Epithelial cell of proximal tubule (primary cell): Measurements from ENCODE around the gene GADD45B. TPM values are rescaled to one million over a fixed set of nuclear protein-coding genes. Genes with fewer than 3 reads are reported as not detected.

Experiments used
- DNase-seq: peaks from one replicate; pipeline ENCODE4 v3.0.0-alpha.2; 2011; ENCODE audit warnings: low read depth
- H3K4me3 ChIP-seq: 2 replicates; pipeline ENCODE4 v1.5.1; 2011; ENCODE audit warnings: low read depth, mild to moderate bottlenecking, low read length
- CTCF ChIP-seq: conservative IDR thresholded peaks from 2 replicates; pipeline ENCODE4 v1.5.1; 2012; ENCODE audit warnings: low read depth, mild to moderate bottlenecking, low read length
- total RNA-seq: library from RNA; depleted of rRNA; stranded (reverse); fragments of >200 nt; gene quantifications from 2 replicates; pipeline ENCODE4 v1.2.3, GENCODE V29; 2015

Gene GADD45B
- total RNA-seq, 1 donor from 2014 or later, result 29.2 TPM

DNA sequence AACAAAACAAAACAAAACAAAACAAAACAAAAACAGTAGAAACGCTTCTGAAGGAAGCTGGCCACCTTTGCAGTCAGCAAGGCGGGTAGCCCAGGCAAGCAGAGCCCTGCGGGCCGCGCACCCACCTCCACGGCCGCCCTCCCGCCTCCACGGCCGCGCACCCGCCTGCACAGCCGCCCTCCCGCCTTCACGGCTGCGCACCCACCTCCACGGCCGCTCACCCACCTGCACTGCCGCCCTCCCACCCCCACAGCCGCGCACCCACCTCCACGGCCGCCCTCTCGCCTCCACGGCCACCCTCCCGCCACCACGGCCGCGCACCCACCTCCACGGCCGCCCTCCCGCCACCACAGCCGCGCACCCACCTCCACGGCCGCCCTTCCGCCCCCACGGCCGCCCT, 39.5 kb upstream of the GADD45B start:
- no peak for DNase-seq
- no peak for TF ChIP-seq CTCF
- H3K4me3 ChIP-seq, result no peak overlapping the region

GRCh38 chr19:2436926-2437325, 39.0 kb upstream of the GADD45B start:
- no peak overlapping the region for H3K4me3 ChIP-seq
- no peak for TF ChIP-seq CTCF
- DNase-seq, result no peak

DNA sequence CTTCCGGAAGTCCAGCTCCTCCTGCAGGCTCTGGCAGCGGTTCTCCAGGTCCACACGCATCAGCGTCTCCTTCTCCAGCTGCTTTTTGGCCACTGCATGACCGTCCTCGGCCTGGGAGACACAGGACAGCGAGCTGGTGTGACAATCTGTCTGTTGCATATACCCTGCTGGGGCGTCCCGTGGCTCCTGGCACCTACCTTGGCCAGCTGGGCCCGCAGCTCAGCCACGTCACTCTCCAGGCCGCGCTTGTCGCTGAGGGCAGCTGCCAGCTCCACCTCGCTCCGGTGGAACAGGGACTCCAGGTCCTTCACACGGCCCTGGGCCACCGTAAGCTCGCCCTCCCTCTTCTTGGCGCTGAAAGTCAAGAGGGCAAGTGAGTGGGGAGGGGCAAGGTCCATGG, 37.7 kb upstream of the GADD45B start:
- no peak overlapping the region for H3K4me3 ChIP-seq
- no peak for TF ChIP-seq CTCF
- no peak for DNase-seq

GRCh38 chr19:2440515-2440914, 35.4 kb upstream of the GADD45B start:
- no peak for DNase-seq
- H3K4me3 ChIP-seq, result no peak overlapping the region
- no peak for TF ChIP-seq CTCF

- DNase-seq, result no peak
- no peak for TF ChIP-seq CTCF
Observed at GRCh38 chr19:2441096-2441752, 34.7 kb upstream of the GADD45B start.

DNA sequence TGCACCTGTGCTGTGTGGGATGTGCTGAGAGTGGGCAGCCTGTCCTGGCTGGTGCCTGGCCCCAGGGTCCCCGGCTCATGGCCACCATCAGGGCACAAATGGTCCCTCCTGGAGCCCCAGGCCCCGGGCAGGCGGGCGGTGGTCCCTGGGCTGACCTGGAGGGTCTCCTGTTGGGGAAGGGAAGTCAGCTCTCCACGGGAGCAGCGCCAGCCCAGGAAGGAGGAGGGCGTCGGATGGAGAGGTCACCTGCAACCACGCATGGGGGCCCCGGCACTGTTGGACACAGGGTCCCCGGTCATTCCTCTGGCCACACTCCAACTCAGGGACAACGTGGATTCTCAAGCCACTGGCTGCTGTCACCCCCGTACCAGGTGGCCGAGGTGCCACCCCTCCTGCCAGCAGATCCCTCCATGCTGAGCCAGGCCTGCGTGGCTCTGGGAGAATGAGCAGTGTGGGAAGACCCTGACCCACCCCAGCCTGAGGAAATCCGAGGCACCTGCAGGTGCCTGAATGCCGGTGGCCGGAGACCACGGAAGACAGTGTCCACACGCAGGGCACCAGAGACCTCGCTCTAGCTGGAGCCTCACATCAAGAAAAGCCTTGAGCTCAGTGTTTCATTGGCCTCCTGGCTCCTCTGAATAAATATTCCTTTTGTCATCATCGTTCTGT, 32.7 kb upstream of the GADD45B start:
- no peak for TF ChIP-seq CTCF
- no peak for DNase-seq
- H3K4me3 ChIP-seq, result no peak overlapping the region

More at GRCh38 chr19:2441096-2441752, 34.7 kb upstream of the GADD45B start:
- H3K4me3 ChIP-seq, result no peak overlapping the region

DNA sequence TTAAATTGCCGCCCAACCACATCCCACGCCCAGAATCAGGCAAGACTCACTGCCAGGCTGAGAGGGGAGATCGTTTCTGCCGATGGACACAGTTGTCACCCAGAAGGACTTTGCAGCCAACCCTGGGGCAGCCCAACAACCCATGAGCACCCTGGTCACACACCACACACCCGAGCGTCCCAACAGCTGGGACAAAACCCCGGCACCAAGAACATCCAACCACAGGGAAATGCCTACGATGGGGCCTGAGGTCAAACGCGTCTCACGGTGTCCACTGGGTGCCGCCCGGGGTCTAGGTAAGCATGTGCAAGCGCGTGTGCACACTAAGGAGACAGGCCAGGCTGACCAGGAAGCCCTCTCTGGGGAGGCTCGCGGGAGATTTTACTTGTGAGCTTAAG, 32.1 kb upstream of the GADD45B start:
- DNase-seq, result no peak

More for the DNA sequence above, 32.1 kb upstream of the GADD45B start:
- H3K4me3 ChIP-seq, result no peak overlapping the region
- TF ChIP-seq CTCF, result no peak
